ENCODE results near the gene ZDHHC11.
"Not testable (repeated sequence)": the region's sequence is repeated elsewhere in the genome, so short reads cannot be mapped to it uniquely, and the experiment has no call there.

Gene ZDHHC11

GRCh38 chr5:843371-843770, 7.4 kb downstream of the ZDHHC11 start:
- not testable (repeated sequence) for FAIRE-seq

- not testable (repeated sequence) for FAIRE-seq
Measured at GRCh38 chr5:842402-843221, 8.2 kb downstream of the ZDHHC11 start.

- FAIRE-seq: not testable (repeated sequence)
Measured at GRCh38 chr5:841531-842401, 9.0 kb downstream of the ZDHHC11 start.

- FAIRE-seq: not testable (repeated sequence)
Measured at GRCh38 chr5:840974-841435, 9.8 kb downstream of the ZDHHC11 start.

- not testable (repeated sequence) for FAIRE-seq
Measured at GRCh38 chr5:840118-840973, 10.4 kb downstream of the ZDHHC11 start.

- not testable (repeated sequence) for FAIRE-seq
Measured at GRCh38 chr5:838431-838851, 12.3 kb downstream of the ZDHHC11 start.

GRCh38 chr5:837621-838121, 13.1 kb downstream of the ZDHHC11 start:
- FAIRE-seq: not testable (repeated sequence)

- not testable (repeated sequence) for FAIRE-seq
Measured at GRCh38 chr5:835933-836612, 14.7 kb downstream of the ZDHHC11 start.

GRCh38 chr5:834013-834412, 16.8 kb downstream of the ZDHHC11 start:
- FAIRE-seq: not testable (repeated sequence)

- not testable (repeated sequence) for FAIRE-seq
Measured at GRCh38 chr5:828194-828593, 22.6 kb downstream of the ZDHHC11 start.

- not testable (repeated sequence) for FAIRE-seq
Measured at GRCh38 chr5:825544-825943, 25.2 kb downstream of the ZDHHC11 start.

- FAIRE-seq: no peak
Measured at GRCh38 chr5:821504-821903, 29.3 kb downstream of the ZDHHC11 start.

- FAIRE-seq: no peak
Measured at GRCh38 chr5:820245-820644, 30.5 kb downstream of the ZDHHC11 start.

GRCh38 chr5:819078-819477, 31.7 kb downstream of the ZDHHC11 start:
- FAIRE-seq: no peak

- FAIRE-seq: no peak
Measured at GRCh38 chr5:816176-816575, 34.6 kb downstream of the ZDHHC11 start.

- FAIRE-seq: no peak
Measured at GRCh38 chr5:815449-815848, 35.3 kb downstream of the ZDHHC11 start.

- FAIRE-seq: not testable (repeated sequence)
Measured at GRCh38 chr5:813575-813974, 37.2 kb downstream of the ZDHHC11 start.

GRCh38 chr5:811384-811783, 39.4 kb downstream of the ZDHHC11 start:
- not testable (repeated sequence) for FAIRE-seq

- not testable (repeated sequence) for FAIRE-seq
Measured at GRCh38 chr5:807719-808514, 42.9 kb downstream of the ZDHHC11 start.

- FAIRE-seq: no peak
Measured at GRCh38 chr5:801472-801871, 49.3 kb downstream of the ZDHHC11 start.

GRCh38 chr5:801055-801454, 49.7 kb downstream of the ZDHHC11 start:
- FAIRE-seq: not testable (repeated sequence)
